ENCODE data around the gene MEIS2.

The MEIS2 gene

DNA sequence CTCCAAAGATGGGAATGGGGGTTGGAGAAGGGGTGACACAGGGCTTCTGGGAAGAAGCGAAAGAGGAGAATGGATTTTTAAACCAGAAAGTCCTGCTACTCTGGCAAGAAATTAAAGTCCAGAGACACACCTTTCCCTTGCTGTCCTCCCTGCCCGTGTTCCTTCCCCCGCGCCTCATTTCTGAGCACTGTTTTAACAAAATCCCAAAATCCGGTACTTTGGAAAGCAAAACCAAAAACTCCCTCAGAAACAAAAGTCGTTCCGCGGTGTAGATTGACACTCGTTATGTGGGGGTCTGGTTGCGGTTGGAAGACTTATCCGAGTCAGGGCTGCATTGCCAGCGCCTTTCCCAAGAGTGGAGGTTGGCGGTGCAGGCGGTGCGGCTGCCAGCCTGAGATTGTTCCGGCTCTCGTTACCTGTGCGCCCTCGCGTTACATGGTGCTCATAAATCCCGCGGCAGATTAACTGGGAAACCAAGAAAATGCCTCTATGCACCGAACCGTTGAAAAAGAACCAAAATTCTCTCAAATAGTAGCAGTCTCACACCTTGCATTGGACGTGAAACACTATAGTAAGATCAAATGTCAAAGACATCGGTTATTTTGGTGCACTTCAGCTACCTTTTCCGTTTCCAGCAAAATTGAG lies 217.7 kb downstream of the MEIS2 start:
- FAIRE-seq (peak; percentile 30), DNase-seq (ENCODE audit: insufficient read length) (no peak)
- TF ChIP-seq TAF1 (IDR thresholded peaks at IDR 0.05; ENCODE audit: borderline replicate concordance, low read depth, low read length) (no peak), POLR2A (IDR thresholded peaks at IDR 0.05; ENCODE audit: low read depth, low read length) (no peak), POLR2AphosphoS5 (IDR thresholded peaks at IDR 0.05; ENCODE audit: low read depth, low read length) (no peak)

DNA sequence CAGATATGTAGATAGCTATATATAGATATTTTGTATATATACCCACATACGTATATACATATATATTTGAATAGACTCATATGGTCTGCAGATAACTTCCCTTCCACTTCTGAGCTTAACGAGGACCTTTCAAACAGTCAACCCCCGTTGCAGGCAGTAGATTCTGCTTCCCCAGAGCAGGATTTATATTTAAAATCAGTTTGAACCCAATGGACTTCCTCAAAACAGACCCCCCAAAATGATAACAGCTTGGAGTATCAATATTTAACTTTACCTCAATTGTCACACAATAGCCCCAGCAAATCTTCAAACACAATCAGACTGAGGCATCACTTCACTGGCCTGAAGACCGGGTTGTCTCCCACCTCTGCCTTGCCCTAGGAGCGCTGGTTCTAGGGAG lies 218.3 kb downstream of the MEIS2 start:
- peak; percentile 61 for FAIRE-seq
- TF ChIP-seq POLR2A (IDR thresholded peaks at IDR 0.05; ENCODE audit: low read depth, low read length) (no peak), POLR2AphosphoS5 (IDR thresholded peaks at IDR 0.05; ENCODE audit: low read depth, low read length) (no peak), TAF1 (IDR thresholded peaks at IDR 0.05; ENCODE audit: borderline replicate concordance, low read depth, low read length) (no peak)
- DNase-seq (ENCODE audit: insufficient read length) = no peak

DNA sequence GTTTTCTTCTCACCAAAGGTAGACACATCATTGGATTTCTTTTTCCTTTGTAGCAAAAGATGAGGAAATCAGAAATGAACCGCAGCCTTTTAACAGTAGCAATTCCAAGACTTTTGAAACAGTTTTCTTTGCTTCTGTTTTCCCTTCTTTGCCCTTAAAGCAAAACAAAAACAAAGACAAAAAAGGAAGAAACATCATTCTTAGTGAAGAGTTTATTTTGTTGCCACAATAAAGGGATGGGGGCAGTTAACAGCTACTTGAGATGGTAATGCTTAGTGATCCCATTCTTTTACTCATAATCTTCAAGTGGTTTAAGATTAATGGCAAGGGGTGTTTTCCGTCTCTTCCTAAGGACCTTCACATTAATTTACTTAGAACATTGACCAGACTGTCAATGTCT lies 218.8 kb downstream of the MEIS2 start:
- DNase-seq (ENCODE audit: insufficient read length) (no peak), FAIRE-seq (no peak)
- TF ChIP-seq POLR2A (IDR thresholded peaks at IDR 0.05; ENCODE audit: low read depth, low read length) (no peak), TAF1 (IDR thresholded peaks at IDR 0.05; ENCODE audit: borderline replicate concordance, low read depth, low read length) (no peak), POLR2AphosphoS5 (IDR thresholded peaks at IDR 0.05; ENCODE audit: low read depth, low read length) (no peak)

DNA sequence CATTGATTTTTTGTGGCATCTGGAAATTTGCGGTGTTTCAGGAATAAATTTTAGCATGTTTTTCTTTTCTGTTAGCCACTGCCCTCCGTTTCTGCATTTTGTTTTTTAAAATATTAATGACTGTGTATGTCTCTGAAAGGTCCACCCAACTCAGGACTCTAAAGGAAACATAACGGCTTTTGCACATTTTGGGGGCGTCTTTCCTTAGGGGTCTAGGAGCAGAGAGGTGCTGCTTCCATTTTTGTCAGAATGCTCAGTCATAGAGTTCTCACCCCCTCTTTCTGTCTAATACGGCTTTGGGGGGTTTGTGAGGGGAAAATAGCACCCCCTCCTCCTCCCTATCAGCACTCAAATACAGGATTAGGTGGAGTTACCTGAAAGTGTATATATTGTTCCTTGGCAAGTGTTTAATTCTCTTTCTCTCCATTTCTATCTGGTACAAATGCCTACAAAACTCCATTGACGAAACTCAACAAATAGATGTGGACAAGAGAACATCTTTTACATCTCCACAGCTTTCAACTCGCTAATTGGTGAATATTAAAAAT lies 219.4 kb downstream of the MEIS2 start:
- FAIRE-seq (peak; percentile 54), DNase-seq (ENCODE audit: insufficient read length) (no peak)

DNA sequence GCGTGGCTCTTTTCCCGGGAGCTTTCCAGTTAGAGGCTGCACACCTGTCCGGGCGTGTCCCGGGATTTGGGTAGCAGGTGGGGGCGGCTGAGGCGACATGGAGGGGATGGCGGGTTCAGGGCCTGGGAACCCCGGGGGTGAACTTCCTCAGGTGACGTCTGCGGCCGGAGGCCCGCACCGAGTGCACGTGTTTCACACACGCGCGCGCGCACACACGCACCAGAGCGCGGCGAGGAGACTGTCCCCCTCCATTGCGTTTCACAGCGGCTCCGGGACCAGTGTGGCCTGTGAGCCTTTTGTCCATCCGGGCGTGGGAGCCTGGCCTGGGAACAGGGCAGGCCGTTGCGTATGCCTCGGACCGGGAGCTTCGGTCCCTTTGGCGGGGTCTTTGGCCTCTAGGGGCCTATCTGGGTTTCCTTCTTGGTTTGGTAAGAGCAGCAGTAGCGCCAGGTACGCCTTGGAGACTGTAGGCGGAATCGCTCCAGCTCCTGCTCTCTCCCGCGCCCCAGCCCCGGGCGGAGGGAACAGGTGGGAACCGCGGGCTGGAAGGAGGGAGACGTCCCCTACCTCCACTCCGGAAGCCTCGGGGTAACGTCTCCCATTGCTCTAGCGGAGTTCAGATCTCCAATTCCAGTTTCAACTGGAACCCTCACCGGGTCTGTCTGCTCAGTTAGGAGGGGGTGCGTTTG lies 220.0 kb downstream of the MEIS2 start:
- FAIRE-seq (no peak), DNase-seq (ENCODE audit: insufficient read length) (no peak)
- TF ChIP-seq POLR2AphosphoS5 (IDR thresholded peaks at IDR 0.05; ENCODE audit: low read depth, low read length) (no peak), TAF1 (IDR thresholded peaks at IDR 0.05; ENCODE audit: borderline replicate concordance, low read depth, low read length) (no peak)

More for the DNA sequence above, 219.4 kb downstream of the MEIS2 start:
- TF ChIP-seq POLR2A (IDR thresholded peaks at IDR 0.05; ENCODE audit: low read depth, low read length) (no peak), POLR2AphosphoS5 (IDR thresholded peaks at IDR 0.05; ENCODE audit: low read depth, low read length) (no peak), TAF1 (IDR thresholded peaks at IDR 0.05; ENCODE audit: borderline replicate concordance, low read depth, low read length) (no peak)

DNA sequence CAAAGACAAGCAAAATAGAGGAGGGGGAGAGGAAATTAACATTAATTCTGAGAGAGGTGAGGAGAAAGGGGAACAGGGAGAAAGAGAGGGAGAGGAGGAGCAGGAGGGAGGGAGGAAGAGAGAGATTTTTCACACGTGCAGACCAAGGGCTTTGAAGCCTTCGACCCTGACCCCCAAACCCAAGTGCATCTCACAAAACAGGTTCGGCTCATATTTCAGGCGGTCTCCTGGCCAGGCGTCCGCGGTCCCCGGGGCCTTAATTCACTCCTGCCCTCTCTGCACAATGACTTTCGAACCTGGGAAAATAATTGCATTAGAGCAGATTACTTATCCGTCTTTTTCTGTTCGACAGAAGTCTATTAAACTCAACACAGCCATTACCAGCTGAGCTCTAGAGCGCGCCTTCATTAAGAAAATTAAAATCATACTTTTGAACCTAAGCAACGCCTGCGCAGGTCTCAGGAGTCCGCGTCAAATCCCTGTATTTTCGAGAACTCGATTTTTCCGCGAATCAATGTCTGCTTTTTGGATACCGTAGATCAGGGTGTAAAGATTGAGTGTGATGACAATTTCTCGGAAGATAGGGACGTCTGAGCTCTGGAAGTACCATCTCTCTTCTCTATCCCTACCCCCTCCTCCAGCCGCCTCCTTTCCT lies 220.7 kb downstream of the MEIS2 start:
- TF ChIP-seq TAF1 (IDR thresholded peaks at IDR 0.05; ENCODE audit: borderline replicate concordance, low read depth, low read length) = no peak
- no peak for TF ChIP-seq POLR2AphosphoS5 (IDR thresholded peaks at IDR 0.05; ENCODE audit: low read depth, low read length)
- TF ChIP-seq POLR2A (IDR thresholded peaks at IDR 0.05; ENCODE audit: low read depth, low read length) = no peak
- DNase-seq (ENCODE audit: insufficient read length) (no peak), FAIRE-seq (peak; percentile 17)

DNA sequence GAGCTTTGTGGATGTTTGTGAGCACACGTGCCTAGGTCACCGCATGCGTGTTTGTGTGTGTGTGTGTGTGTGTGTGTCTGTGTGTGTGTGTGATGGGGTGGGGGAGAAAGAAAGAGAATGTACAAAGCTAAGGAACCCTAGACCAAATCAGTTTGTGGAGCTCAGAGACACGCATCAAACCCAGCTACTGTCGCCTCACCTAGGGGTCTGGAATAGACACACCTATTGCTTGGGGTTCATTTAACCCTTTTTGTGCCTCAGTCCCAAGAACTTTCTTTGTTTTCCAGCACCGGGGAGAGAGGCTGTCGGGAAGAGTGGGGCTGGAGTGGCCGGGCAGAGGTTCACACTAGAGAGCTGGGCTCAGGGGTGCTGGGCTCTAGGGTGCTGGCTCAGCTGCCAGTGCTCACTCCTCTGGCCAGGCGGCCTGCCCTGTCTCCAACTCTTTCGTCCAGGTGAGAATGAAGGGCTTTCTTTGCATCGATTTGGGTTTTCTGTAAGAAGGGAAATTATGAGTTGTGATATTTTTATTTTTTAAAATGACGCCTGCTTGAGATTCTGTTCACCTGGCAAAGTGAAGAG lies 221.6 kb downstream of the MEIS2 start:
- TF ChIP-seq POLR2A (IDR thresholded peaks at IDR 0.05; ENCODE audit: low read depth, low read length) (no peak), POLR2AphosphoS5 (IDR thresholded peaks at IDR 0.05; ENCODE audit: low read depth, low read length) (no peak), TAF1 (IDR thresholded peaks at IDR 0.05; ENCODE audit: borderline replicate concordance, low read depth, low read length) (no peak)

DNA sequence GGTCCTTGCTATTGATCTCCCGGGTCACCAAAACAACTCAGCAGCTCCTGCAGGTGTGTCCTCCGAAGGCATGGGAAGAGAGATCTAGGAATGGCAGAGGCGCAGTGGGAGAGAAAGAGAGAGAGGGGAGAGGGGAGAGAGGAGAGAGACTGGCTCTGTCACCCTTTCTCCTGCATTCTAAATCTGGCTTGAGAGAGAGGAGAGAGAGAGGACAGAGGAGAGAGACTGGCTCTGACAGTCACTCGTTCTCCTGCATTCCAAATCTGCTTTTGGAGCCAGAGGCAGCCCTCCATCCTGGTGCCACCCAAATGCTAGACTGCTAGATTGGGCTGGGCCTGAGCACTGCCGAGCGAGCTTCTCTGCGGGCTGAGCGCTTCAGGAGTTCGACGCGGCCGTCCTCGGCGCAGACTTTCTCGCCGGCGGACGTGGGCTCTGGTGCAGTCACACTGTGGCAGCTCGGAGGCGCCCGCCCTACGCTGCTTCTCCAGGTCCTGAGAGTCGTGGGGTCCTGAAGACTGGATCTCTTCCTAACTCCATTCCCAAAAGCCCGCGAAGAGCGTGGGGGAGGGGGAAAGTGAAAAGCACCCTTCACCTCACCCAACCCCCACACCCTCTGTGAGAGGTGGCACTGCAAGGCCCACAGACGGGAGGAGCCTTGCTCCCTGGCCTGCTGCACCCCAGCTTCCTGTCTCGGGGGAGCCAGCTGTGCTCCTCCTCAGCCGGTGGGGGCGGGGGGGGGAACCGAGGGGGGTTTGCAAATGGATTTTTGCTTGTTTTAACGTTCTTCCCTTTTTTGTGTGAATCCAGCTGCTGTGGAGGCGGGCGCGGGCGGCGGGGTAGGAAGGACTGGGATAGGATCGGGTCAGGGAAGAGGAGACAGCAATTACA lies 222.3 kb downstream of the MEIS2 start:
- DNase-seq (ENCODE audit: insufficient read length) = peak; percentile 51
- no peak for TF ChIP-seq POLR2AphosphoS5 (IDR thresholded peaks at IDR 0.05; ENCODE audit: low read depth, low read length)
- peak; percentile 70 for FAIRE-seq

More for the DNA sequence above, 221.6 kb downstream of the MEIS2 start:
- no peak for DNase-seq (ENCODE audit: insufficient read length)
- no peak for FAIRE-seq

DNA sequence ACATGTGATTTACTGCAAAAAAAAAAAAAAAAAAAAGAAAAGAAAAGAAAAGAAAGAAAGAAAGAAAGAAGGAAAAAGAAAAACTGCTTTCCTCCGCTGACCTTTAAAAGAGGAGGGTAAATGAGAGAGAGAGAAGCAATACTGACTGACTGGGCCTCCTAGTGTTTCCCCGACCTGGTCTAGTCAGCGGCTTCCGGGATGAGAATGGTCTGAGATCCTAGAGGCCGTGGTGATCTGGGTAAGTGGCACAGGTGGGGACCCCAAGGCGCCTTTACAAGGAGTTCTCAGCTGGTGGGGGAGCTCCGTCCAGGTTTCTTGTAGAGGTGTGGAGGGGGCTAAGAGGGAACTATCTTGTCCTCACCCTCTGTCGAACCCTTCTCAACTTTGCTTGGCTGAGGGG lies 223.1 kb downstream of the MEIS2 start:
- FAIRE-seq (peak; percentile 17), DNase-seq (ENCODE audit: insufficient read length) (no peak)
- TF ChIP-seq POLR2A (IDR thresholded peaks at IDR 0.05; ENCODE audit: low read depth, low read length) (no peak), POLR2AphosphoS5 (IDR thresholded peaks at IDR 0.05; ENCODE audit: low read depth, low read length) (no peak), TAF1 (IDR thresholded peaks at IDR 0.05; ENCODE audit: borderline replicate concordance, low read depth, low read length) (no peak)

DNA sequence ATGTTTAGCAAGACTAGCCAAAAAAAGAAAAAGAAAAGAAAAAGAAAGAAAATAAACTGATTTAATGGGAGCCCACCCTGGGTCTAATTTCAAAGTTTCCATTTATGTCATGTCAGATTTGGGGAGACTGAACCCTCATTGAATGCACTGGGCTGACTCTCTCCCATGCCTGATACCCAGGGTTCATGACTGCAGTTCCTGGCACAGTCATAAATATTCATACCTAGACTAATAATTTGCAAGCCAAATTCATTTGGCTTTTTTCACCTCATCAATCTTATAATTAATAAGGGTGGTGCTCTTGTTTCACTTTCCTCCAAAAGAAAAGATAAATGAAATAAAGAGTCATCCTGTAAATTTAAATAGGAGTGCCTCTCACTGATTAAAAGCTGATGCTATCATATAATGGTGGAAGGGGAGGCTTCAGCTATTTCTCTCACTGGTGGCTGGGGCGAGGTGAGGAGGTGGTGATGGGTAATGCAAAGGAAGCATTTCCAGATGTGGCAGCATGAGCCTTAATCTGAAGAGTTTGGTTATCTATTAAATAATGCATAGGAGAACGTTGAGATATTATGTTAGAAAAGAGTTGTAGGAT lies 224.5 kb downstream of the MEIS2 start:
- FAIRE-seq (no peak), DNase-seq (ENCODE audit: insufficient read length) (no peak)
- no peak for TF ChIP-seq POLR2AphosphoS5 (IDR thresholded peaks at IDR 0.05; ENCODE audit: low read depth, low read length)
- TF ChIP-seq POLR2A (IDR thresholded peaks at IDR 0.05; ENCODE audit: low read depth, low read length) = no peak
- no peak for TF ChIP-seq TAF1 (IDR thresholded peaks at IDR 0.05; ENCODE audit: borderline replicate concordance, low read depth, low read length)

Measured in GM12892 (cell line).